ENCODE measurements around the gene CACTIN. TPM values are rescaled to one million over a fixed set of nuclear protein-coding genes. Genes with fewer than 3 reads are reported as not detected.

CACTIN gene
- total RNA-seq, 3 donors from 2014 or later: 22.4 to 26.8 (median 22.6) TPM

DNA sequence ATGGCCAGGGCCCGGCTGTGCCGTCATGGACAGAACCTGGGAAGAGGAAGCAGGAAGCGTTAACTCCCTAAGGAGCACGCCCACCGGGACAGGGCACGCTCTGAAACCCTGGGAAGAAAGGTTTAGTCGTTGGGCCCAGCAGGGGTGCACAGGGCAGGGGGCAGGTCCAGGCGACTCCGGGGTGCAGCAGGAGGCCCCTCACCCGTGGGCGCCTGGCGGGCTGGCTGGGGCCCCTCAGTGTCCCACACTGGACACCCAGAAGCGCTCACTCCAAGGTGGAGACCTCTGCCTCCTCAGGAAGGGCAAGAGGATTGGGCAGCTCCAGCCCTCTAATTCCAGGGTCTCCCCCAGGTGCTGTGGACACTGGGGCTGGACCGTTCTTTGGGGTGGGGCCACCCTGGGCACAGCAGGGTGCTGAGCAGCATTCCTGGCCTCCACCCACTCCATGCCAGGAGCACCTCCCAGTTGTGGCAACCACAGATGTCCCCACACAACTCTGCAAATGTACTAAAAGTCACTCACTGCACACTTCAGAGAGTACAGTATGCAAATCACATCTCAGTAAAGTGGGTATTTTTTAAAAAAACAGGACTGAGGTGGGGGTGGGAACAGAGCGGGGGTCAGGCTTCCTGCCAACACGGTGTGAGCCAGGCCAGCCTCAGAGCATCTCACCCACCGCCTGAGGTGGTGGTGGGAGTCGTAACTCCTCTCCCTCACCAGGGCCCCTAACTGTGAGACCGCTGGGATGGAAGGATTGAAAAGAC, 38.5 kb upstream of the CACTIN start:
- Histone ChIP-seq H3K4me3 (no peak overlapping the region), H3K4me1 (ENCODE audit: low read depth) (no peaks in the 10 kb centered on the region), H3K36me3 (ENCODE audit: low read depth) (no peaks in the 10 kb centered on the region), H3K9me3 (no peaks in the 10 kb centered on the region)
- no peak for ATAC-seq
- intact Hi-C loops (cut with DNase I, micrococcal nuclease): loop anchor here in 1 of 2 donors (5.0 kb wide), 1 partner anchor 37 kb away; the partner anchor contains the start of gene PIP5K1C
- TF ChIP-seq CTCF (IDR thresholded peaks at IDR 0.05): no peak
- no peak for DNase-seq

GRCh38 chr19:3663838-3664237, 37.2 kb upstream of the CACTIN start:
- ATAC-seq (no peak), DNase-seq (no peak)
- intact Hi-C loops (cut with DNase I, micrococcal nuclease): no loop called here
- no peaks in the 10 kb centered on the region for H3K9me3 ChIP-seq
- no peaks in the 10 kb centered on the region for H3K36me3 ChIP-seq (ENCODE audit: low read depth)
- no peak for TF ChIP-seq CTCF (IDR thresholded peaks at IDR 0.05)
- no peak overlapping the region for H3K4me3 ChIP-seq
- H3K4me1 ChIP-seq (ENCODE audit: low read depth): no peaks in the 10 kb centered on the region

- H3K4me3 ChIP-seq: no peak overlapping the region
- no peak for TF ChIP-seq CTCF (IDR thresholded peaks at IDR 0.05)
- no peaks in the 10 kb centered on the region for H3K4me1 ChIP-seq (ENCODE audit: low read depth)
- no peaks in the 10 kb centered on the region for H3K9me3 ChIP-seq
- no peak for DNase-seq
- intact Hi-C loops (cut with DNase I, micrococcal nuclease): no loop called here
- ATAC-seq: no peak
- no peaks in the 10 kb centered on the region for H3K36me3 ChIP-seq (ENCODE audit: low read depth)
Measured at GRCh38 chr19:3661284-3662238, 35.0 kb upstream of the CACTIN start.

- DNase-seq: no peak
- no peaks in the 10 kb centered on the region for H3K36me3 ChIP-seq (ENCODE audit: low read depth)
Measured at GRCh38 chr19:3660493-3661219, 34.1 kb upstream of the CACTIN start.

More at GRCh38 chr19:3660493-3661219, 34.1 kb upstream of the CACTIN start:
- no peak for ATAC-seq
- intact Hi-C loops (cut with DNase I, micrococcal nuclease): no loop called here
- H3K4me1 ChIP-seq (ENCODE audit: low read depth): no peaks in the 10 kb centered on the region
- no peaks in the 10 kb centered on the region for H3K9me3 ChIP-seq
- TF ChIP-seq CTCF (IDR thresholded peaks at IDR 0.05): no peak
- no peak overlapping the region for H3K4me3 ChIP-seq

All from mucosa of descending colon (tissue), 3 donors.